T-helper 2 cell treated with Interferon-gamma antibody and Interleukin-4, amounts not matched to agents 5 μg/mL and 100 μg/mL, for 36 hours (primary cell): ENCODE data around the gene WIZ.
"Not testable (repeated sequence)": the region's sequence is repeated elsewhere in the genome, so short reads cannot be mapped to it uniquely, and the experiment has no call there.

Source experiments
- DNase-seq: peaks from one replicate; pipeline ENCODE4 v3.0.0; 2021; ENCODE audit warnings: low spot score
- H3K27ac Mint-ChIP-seq: one replicate; pipeline ENCODE4 v1.8.0; 2021; ENCODE audit warnings: mild to moderate bottlenecking, mixed read lengths
- H3K27me3 Mint-ChIP-seq: one replicate; pipeline ENCODE4 v1.8.0; 2021; ENCODE audit warnings: low read depth, mixed read lengths
- H3K36me3 Mint-ChIP-seq: one replicate; pipeline ENCODE4 v1.8.0; 2021; ENCODE audit warnings: low read depth, mixed read lengths
- H3K4me1 Mint-ChIP-seq: one replicate; pipeline ENCODE4 v1.8.0; 2021; ENCODE audit warnings: low read depth, mixed read lengths
- H3K4me3 Mint-ChIP-seq: one replicate; pipeline ENCODE4 v1.8.0; 2022; ENCODE audit warnings: mild to moderate bottlenecking, moderate library complexity, mixed read lengths
- H3K9me3 Mint-ChIP-seq: one replicate; pipeline ENCODE4 v1.8.0; 2021; ENCODE audit warnings: mixed read lengths

The WIZ gene, protein sequence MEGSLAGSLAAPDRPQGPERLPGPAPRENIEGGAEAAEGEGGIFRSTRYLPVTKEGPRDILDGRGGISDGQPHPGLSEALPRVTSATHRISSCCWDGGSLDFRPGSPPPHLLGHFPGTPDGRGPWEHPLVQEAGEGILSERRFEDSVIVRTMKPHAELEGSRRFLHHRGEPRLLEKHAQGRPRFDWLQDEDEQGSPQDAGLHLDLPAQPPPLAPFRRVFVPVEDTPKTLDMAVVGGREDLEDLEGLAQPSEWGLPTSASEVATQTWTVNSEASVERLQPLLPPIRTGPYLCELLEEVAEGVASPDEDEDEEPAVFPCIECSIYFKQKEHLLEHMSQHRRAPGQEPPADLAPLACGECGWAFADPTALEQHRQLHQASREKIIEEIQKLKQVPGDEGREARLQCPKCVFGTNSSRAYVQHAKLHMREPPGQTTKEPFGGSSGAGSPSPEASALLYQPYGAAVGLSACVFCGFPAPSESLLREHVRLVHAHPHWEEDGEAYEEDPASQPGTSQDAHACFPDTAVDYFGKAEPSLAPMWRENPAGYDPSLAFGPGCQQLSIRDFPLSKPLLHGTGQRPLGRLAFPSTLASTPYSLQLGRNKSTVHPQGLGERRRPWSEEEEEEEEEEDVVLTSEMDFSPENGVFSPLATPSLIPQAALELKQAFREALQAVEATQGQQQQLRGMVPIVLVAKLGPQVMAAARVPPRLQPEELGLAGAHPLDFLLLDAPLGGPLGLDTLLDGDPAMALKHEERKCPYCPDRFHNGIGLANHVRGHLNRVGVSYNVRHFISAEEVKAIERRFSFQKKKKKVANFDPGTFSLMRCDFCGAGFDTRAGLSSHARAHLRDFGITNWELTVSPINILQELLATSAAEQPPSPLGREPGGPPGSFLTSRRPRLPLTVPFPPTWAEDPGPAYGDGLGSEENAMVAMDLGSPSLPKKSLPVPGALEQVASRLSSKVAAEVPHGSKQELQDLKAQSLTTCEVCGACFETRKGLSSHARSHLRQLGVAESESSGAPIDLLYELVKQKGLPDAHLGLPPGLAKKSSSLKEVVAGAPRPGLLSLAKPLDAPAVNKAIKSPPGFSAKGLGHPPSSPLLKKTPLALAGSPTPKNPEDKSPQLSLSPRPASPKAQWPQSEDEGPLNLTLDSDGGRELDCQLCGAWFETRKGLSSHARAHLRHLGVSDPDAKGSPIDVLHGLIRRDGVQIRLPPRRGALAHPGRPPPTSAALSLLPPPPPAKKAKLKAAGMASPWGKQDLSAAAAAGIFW (N-terminal part only)

GRCh38 chr19:15449620-15450527, at the start of gene WIZ:
WIZ (minus strand) TSS chr19:15449956; CDS start chr19:15448307, 1,649 bp downstream.
- peak; percentile 78 for DNase-seq
- Mint-ChIP-seq H3K4me1 (peaks cover 6% of the 10 kb centered on the region), H3K36me3 (peaks cover 51% of the 10 kb centered on the region), H3K4me3 (peak within 1 kb of the TSS; percentile 82), H3K27me3 (no peaks in the 10 kb centered on the region), H3K9me3 (no peaks in the 10 kb centered on the region), H3K27ac (peak within 1 kb of the TSS; percentile 93)

GRCh38 chr19:15498910-15499309, 49.2 kb upstream of the WIZ start:
- no peaks in the 10 kb centered on the region for H3K9me3 Mint-ChIP-seq
- peaks cover 8% of the 10 kb centered on the region for H3K4me1 Mint-ChIP-seq
- no peaks in the 10 kb centered on the region for H3K36me3 Mint-ChIP-seq
- no peak overlapping the region for H3K4me3 Mint-ChIP-seq
- peaks cover 9% of the 10 kb centered on the region for H3K27me3 Mint-ChIP-seq
- no peak for DNase-seq
- H3K27ac Mint-ChIP-seq: no peak overlapping the region

DNA sequence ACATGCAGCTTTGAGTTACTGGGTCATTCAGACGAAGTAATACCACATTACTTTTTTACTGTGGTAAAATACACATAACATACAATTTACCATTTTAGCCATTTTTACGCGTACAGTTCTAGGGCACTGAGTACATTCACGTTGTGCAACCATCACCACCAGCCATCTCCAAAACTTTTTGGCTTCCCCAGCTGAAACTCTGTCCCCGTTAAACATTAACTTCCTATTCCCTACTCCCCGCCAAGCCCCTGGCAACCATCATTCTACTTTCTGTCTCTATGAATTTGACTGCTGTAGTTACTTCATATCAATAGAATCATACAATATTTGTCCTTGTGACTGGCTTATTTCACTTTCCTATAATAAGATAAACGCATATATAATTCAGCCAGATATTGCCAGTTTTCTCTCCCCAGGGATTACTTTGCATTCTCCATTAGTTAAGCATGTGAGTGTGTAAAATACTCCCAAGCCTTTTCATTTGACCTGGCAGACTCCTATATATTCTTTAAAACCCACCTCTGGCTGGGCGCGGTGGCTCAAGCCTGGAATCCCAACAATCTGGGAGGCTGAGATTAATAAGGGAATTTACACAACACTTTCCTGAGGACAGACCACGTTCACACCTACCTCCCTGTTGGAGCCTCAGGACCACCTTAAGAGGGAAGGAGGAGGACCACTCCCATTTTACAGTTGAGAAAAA, 48.6 kb upstream of the WIZ start:
- H3K36me3 Mint-ChIP-seq: no peaks in the 10 kb centered on the region
- peaks cover 10% of the 10 kb centered on the region for H3K27me3 Mint-ChIP-seq
- H3K4me3 Mint-ChIP-seq: no peak overlapping the region
- H3K27ac Mint-ChIP-seq: no peak overlapping the region
- no peaks in the 10 kb centered on the region for H3K9me3 Mint-ChIP-seq
- peaks cover 8% of the 10 kb centered on the region for H3K4me1 Mint-ChIP-seq
- no peak for DNase-seq

GRCh38 chr19:15495151-15495550, 45.4 kb upstream of the WIZ start:
- Mint-ChIP-seq H3K36me3 (no peaks in the 10 kb centered on the region), H3K27me3 (peaks cover 12% of the 10 kb centered on the region), H3K27ac (no peak overlapping the region), H3K9me3 (no peaks in the 10 kb centered on the region), H3K4me3 (no peak overlapping the region), H3K4me1 (peaks cover 8% of the 10 kb centered on the region)
- no peak for DNase-seq

DNA sequence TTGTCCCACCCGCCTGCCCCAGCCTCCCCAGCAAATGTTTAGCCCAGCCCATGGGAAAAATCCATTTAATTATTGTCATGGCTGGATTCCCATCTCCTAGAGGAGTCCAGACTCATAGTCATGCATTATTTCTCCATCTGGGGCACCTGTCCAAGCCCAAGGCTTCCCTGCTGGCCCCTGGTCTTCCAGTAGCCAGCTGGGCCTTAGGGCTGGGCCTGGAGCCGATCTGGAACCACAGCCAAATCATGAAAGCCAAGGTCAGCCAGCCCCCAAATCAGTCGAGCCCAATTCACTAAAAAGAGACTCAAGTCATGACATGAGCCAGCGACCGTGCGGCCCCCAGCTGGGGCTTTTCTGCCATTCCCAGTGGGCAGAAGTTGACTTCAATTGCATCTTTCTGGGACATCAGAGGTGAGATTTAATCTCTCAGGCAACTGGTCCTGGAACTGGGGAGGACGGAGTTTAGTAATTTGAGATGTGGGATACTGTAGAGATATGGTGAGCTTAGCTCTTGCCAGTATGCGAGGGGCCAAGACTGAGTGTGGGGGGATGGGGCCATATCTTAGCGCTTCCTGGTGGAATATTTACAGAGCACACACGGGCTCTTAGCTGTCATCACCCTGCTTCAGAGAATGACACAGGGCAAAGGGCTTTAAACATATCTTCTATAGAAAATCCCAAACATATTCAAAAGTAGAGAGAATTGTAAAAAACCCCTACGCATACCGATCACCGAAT, 38.9 kb upstream of the WIZ start:
- Mint-ChIP-seq H3K9me3 (peaks cover 7% of the 10 kb centered on the region), H3K4me1 (no peaks in the 10 kb centered on the region), H3K27me3 (peaks cover 9% of the 10 kb centered on the region), H3K4me3 (no peak overlapping the region), H3K27ac (no peak overlapping the region), H3K36me3 (no peaks in the 10 kb centered on the region)
- DNase-seq: no peak

DNA sequence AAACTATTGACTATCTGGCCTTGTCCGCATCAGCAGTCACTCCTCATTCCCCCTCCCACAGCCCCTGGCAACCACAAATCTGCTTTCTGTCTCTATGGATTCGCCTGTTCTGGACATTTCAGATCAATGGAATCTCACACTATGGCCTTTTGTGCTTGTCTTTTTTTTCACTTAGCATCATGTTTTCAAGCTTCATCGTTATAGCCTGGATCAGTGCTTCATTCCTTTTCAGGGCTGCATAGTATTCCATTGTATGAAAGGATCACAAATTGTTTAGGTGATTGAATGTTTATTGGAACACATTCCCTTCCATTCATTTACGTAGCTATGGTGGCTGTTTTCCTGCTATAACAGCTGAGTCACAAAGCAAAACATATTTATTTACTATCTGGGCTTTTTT, 37.3 kb upstream of the WIZ start:
- Mint-ChIP-seq H3K36me3 (no peaks in the 10 kb centered on the region), H3K9me3 (peaks cover 7% of the 10 kb centered on the region), H3K4me1 (peaks cover 2% of the 10 kb centered on the region), H3K27me3 (no peaks in the 10 kb centered on the region), H3K27ac (no peak overlapping the region), H3K4me3 (no peak overlapping the region)
- no peak for DNase-seq

DNA sequence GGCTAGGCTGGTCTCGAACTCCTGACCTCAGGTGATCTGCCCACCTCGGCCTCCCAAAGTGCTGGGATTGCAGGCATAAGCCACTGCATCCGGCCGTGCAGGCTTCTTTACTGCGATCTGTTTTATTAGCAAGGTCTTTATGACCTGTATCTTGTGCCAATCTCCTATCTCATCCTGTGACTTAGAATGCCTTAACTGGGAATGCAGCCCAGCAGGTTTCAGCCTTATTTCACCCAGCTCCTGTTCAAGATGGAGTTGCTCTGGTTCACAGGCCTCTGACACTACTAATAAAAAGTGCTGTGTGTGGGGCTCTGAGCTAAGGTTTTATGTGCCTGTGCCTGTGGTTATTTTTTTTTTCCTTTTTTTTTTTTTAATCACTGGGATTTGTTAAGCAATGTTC, 36.0 kb upstream of the WIZ start:
- not testable (repeated sequence) for H3K4me1 Mint-ChIP-seq, H3K27ac Mint-ChIP-seq, H3K36me3 Mint-ChIP-seq, DNase-seq, H3K4me3 Mint-ChIP-seq, H3K27me3 Mint-ChIP-seq, H3K9me3 Mint-ChIP-seq

- H3K4me1 Mint-ChIP-seq: not testable (repeated sequence)
These were observed 31.2 kb upstream of the WIZ start for GRCh38 chr19:15480996-15481395.

GRCh38 chr19:15479391-15480345, 29.9 kb upstream of the WIZ start, which contains the start of gene PGLYRP2:
PGLYRP2 (minus strand) TSS chr19:15479501; CDS start chr19:15479371, 130 bp downstream.
- H3K9me3 Mint-ChIP-seq: no peaks in the 10 kb centered on the region
- peaks cover 7% of the 10 kb centered on the region for H3K4me1 Mint-ChIP-seq
- peak within 1 kb of the TSS; percentile 34 for H3K27ac Mint-ChIP-seq
- DNase-seq: no peak
- H3K27me3 Mint-ChIP-seq: no peaks in the 10 kb centered on the region
- H3K36me3 Mint-ChIP-seq: no peaks in the 10 kb centered on the region
- no peak within 1 kb of the TSS for H3K4me3 Mint-ChIP-seq

More at GRCh38 chr19:15480996-15481395, 31.2 kb upstream of the WIZ start:
- not testable (repeated sequence) for H3K27ac Mint-ChIP-seq, H3K9me3 Mint-ChIP-seq, DNase-seq, H3K36me3 Mint-ChIP-seq, H3K27me3 Mint-ChIP-seq, H3K4me3 Mint-ChIP-seq

GRCh38 chr19:15476325-15476724, 26.6 kb upstream of the WIZ start:
- Mint-ChIP-seq H3K27ac (no peak overlapping the region), H3K27me3 (no peaks in the 10 kb centered on the region), H3K4me3 (no peak overlapping the region), H3K36me3 (no peaks in the 10 kb centered on the region), H3K4me1 (peaks cover 9% of the 10 kb centered on the region), H3K9me3 (no peaks in the 10 kb centered on the region)
- no peak for DNase-seq

DNA sequence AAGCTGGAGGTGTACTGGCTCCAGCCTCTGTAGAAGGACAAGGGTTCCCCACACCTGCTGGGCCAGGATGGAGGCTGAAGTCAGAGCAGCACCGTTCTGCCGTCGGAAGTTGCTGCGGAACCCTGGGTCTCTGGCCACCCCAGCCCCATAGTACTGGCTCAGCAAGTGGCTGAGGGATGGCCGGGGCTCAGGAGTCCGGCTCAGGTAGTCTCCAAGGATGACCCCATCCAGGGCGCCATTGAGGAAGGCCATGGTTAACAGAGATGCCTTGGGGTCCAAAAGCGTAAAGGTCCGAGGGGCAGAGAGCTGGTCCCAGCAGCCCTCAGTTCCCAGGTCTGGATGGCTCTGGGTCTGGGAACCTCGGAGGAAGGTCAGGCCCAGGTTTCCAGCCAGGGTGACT, 25.9 kb upstream of the WIZ start:
- no peaks in the 10 kb centered on the region for H3K9me3 Mint-ChIP-seq
- no peaks in the 10 kb centered on the region for H3K27me3 Mint-ChIP-seq
- DNase-seq: no peak
- no peak overlapping the region for H3K27ac Mint-ChIP-seq
- no peaks in the 10 kb centered on the region for H3K36me3 Mint-ChIP-seq
- peaks cover 9% of the 10 kb centered on the region for H3K4me1 Mint-ChIP-seq
- H3K4me3 Mint-ChIP-seq: no peak overlapping the region
